GM12874 (cell line): Measurements from ENCODE around the gene CACNA1I.

Source experiments
- CTCF ChIP-seq: IDR thresholded peaks from 2 replicates; pipeline ENCODE4 v1.5.1; 2011; ENCODE audit warnings: low read depth, mild to moderate bottlenecking, control low read depth, low read length, moderate library complexity; ENCODE audit not compliant: insufficient read depth

The CACNA1I gene

GRCh38 chr22:39577366-39577765 is 6.8 kb downstream of the CACNA1I start:
- no peak for TF ChIP-seq CTCF

GRCh38 chr22:39577900-39578299 is 7.3 kb downstream of the CACNA1I start:
- no peak for TF ChIP-seq CTCF

GRCh38 chr22:39580006-39580441 is 9.5 kb downstream of the CACNA1I start:
- TF ChIP-seq CTCF, result no peak

- no peak for TF ChIP-seq CTCF
Observed at GRCh38 chr22:39580795-39581194, 10.2 kb downstream of the CACNA1I start.

- TF ChIP-seq CTCF, result no peak
Observed at GRCh38 chr22:39581303-39581702, 10.8 kb downstream of the CACNA1I start.

- no peak for TF ChIP-seq CTCF
Observed at GRCh38 chr22:39583066-39583667, 12.6 kb downstream of the CACNA1I start.

GRCh38 chr22:39589875-39590274 is 19.3 kb downstream of the CACNA1I start:
- no peak for TF ChIP-seq CTCF
